KBM-7 (cell line): Measurements from ENCODE around the gene SYT9.

Source experiments
- DNase-seq: peaks from one replicate; pipeline ENCODE4 v3.0.0-alpha.2; 2015
- in situ Hi-C: fragments of 300-500 bp; cut with MboI; formaldehyde crosslinking; loops from 2 replicates; pipeline ENCODE4 v1.14.3; 2020; ENCODE audit warnings: low sequenced_read_pairs, low pct_unique_long_range_greater_than_20kb, mixed read lengths

Gene SYT9

GRCh38 chr11:7448201-7448600 lies 196.5 kb downstream of the SYT9 start:
- in situ Hi-C loops: no loop called here
- no peak for DNase-seq

DNA sequence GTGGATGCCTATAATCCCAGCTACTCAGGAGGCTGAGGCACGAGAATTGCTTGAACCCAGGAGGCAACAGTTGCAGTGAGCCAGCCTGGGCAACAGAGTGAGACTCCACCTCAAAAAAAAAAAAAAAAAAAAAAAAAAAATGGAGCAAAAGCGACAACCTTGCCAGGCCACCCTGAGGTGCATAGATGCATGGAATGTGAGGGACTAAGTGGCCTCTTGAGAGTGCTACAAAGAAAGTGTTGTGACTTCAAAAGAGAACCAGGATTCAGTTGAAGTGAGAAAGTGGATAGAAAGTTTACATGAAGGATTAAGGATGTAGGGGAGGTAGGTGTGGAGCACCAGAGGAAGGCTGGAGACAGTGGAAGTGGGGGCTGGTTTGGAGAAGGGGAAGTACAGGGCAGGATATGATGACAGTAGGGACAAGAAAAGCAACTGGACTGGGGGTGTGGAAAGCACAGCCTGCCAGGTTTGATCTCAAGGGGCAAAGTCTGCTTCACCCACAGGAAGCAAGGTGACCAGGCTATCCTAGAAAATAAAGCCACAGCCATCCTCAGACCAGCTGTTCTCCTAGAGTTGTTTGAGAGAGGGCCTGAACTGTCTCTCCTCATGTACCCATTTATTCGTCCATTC lies 197.6 kb downstream of the SYT9 start:
- in situ Hi-C loops: no loop called here
- DNase-seq: peak; percentile 27

DNA sequence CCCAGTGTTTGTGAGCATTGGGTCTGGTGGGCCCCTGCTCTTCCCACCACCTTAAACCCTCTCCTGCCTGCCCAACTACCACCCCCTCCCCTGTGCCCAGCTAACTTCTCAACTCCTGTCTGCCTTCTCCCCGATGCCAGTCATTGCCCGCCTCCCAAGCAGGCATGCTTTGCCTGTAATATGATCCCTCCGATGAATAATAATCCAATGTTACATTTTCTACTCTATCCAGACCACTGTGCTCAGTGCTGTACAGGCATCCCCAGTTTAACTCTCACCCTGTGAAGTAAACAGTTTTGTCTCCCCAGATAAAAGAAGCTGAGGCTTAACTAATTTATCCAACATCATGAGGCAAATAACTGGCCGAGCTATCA lies 198.1 kb downstream of the SYT9 start:
- in situ Hi-C loops: no loop called here
- no peak for DNase-seq

GRCh38 chr11:7450836-7451235 lies 199.1 kb downstream of the SYT9 start:
- DNase-seq: no peak
- in situ Hi-C loops: no loop called here

DNA sequence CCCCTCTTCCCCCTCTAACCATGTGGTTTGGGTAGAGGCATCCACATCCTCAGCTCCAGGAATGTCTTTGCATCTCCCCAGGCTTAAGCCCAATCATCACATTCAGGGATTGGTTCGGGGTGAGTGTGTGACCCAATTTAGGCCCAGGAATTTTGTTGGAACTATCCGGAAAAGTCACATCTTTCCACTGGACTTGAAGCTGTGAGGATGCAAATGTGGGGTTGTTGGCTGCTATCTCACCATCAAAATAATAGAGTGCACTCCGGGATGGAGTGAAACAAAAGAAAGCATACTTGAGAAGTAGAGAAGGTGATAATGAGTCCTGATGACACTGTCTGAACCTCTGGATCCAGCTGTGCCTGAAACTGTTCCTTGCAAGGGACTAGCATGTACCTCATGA lies 199.8 kb downstream of the SYT9 start:
- in situ Hi-C loops: no loop called here
- no peak for DNase-seq

DNA sequence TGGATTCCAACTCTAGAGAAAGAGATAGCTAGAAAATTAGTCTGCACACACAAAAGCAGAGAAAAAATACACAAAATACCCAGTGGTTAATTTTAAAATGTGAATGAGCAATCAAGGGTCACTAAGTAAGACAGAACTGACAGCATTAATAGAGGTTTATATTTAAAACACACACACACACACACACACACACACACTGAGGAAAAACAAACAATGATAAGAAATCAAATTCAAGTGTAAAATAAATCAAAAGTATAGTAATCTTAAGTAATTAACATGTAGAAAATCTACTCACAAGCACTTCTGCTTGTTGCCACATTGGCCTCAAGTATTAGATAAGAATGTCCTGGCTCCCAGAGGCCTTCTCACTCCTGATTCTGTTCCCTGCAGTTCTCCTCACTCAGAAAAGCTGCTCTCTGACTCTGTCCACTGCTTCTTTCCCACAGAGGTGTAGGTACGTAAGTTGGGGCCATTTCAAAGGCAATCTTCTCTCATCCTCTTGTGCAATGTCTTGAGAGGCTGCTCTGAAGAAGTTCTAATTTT lies 200.3 kb downstream of the SYT9 start:
- in situ Hi-C loops: no loop called here
- DNase-seq: no peak

DNA sequence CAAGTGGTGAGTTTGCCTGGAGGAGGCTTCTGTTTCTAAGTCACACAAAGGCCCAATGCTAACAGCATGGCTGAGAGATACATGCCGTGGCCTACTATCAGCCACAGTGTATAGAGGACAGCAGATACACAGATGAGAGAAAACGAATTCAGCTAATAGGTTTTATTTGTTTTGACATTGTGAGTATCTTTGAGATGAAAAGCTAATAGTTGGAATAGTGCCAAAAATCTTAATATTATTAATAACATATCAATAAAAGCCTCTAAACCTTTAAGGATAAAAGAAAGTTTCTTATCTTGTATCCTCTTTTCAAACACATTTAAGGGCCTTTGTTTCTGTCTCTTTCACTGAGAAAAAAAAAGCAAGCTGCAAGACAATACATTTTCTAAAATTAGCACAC lies 203.2 kb downstream of the SYT9 start:
- no peak for DNase-seq
- in situ Hi-C loops: no loop called here

DNA sequence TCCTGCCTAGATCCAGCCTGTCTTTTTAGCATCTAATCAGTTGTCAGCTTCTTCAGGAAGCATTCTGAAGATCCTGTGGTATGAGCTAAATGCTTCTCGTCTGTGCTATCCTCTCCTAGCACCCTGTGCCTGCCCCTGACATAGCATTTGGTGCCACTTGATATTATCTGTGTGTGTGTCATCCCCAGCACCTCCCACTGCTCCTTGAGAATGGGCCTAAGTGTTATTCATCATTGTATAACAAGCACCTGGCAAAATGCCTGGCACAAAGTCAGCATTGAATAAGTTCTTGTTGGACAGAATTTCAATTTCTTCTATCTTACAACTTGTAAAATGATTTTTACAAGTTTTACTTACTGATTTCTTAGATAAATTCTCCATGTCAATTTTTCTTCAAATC lies 205.5 kb downstream of the SYT9 start:
- in situ Hi-C loops: no loop called here
- DNase-seq: no peak

DNA sequence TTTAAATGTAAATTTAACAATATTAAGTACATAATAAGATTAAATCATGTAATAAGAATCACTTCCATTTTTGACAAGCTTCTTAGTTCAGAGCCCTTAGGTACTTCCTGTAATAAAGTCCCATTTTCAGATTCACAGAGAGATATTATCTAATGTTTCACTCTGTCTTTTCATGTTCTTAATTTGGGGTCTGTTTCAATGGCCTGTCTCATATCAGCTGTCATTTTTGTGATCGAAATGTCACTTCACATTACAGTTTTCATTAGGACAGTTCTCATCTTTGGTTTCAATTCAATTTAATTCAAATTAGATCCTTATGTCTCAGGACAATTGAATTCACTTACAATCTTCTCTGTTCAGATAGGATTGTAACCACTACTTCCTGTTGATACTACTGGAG lies 211.0 kb downstream of the SYT9 start:
- in situ Hi-C loops: no loop called here
- no peak for DNase-seq

DNA sequence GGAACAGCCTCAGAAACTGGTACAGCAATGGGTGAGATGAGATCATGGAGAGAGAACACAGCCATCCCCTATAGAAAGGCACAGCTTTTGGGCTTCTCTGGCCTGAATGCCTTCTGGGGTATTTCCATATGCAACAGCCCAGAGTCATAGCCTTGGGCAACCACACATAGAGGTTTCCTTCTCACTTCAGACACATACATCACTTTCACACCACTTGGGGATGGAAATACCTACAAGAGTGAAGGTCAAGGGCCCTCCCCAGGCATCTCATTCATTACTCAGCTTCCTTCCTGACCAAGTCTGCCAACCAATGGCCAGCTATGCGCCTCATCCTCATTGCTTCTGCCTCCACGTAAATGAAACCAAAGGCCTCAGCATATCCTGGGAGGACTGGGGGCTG lies 215.9 kb downstream of the SYT9 start:
- no peak for DNase-seq
- in situ Hi-C loops: no loop called here

- in situ Hi-C loops: no loop called here
- no peak for DNase-seq
Observed at GRCh38 chr11:7469351-7469865, 217.7 kb downstream of the SYT9 start.

- in situ Hi-C loops: no loop called here
Observed at GRCh38 chr11:7471071-7471470, 219.4 kb downstream of the SYT9 start.

DNA sequence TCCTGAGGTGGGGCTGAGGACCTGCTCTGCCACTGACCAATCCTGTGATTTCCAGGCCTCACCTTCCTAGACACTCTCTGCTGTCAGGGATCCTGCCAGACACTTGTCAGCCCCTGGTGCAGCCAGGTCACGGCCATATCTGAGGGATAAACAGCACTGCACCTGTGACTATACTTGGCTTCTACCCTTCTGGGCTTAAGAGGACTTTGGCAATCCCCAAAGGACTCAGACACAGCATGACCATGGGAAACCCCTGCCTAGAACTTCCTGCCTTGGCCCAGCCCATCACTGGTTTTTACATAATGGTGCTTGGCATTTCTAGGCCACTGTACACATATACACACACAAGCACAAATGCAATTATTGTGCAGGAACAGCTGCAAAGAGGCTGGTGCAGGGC lies 222.0 kb downstream of the SYT9 start:
- DNase-seq: no peak
- in situ Hi-C loops: no loop called here

More at GRCh38 chr11:7471071-7471470, 219.4 kb downstream of the SYT9 start:
- DNase-seq: no peak

- no peak for DNase-seq
- in situ Hi-C loops: no loop called here
Observed at GRCh38 chr11:7480113-7480512, 228.4 kb downstream of the SYT9 start.

DNA sequence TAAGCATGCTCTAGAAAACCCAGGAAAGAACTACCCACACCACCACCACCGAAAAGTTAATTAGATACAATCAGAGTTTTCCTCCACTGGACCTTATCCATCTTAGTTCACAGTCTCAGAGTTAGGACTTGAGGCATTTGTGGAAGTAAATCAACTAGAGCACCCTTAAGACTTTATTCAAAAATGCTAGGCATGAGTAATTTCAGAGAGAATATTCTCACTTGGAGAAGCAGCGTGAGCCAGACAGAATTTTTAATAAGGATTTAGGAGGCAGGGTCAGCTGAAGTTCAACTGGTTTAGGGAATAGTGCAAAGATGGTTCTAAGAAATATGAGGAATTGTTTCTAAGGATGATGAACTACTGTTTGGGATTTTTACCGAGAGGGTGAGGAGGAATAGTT lies 232.4 kb downstream of the SYT9 start:
- in situ Hi-C loops: no loop called here
- DNase-seq: no peak

DNA sequence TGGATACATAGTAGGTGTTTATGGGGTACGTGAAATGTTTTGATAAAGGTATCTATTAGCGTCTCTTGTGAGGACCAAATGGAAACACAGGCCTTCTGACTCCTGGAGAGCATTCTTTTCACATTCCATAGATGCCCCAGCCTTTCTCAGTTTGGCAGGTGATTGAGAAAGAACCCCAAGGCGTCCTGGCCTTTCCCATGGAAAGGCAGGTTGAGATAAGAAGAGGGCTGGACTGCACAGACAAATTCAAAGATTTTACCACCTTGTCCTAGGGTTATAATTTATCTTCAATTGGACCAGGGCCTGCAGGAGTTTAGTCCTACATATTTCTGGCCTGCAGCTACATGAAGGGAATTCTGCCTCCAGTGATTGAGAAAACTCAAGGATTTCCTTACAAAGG lies 232.9 kb downstream of the SYT9 start:
- DNase-seq: no peak
- in situ Hi-C loops: no loop called here

DNA sequence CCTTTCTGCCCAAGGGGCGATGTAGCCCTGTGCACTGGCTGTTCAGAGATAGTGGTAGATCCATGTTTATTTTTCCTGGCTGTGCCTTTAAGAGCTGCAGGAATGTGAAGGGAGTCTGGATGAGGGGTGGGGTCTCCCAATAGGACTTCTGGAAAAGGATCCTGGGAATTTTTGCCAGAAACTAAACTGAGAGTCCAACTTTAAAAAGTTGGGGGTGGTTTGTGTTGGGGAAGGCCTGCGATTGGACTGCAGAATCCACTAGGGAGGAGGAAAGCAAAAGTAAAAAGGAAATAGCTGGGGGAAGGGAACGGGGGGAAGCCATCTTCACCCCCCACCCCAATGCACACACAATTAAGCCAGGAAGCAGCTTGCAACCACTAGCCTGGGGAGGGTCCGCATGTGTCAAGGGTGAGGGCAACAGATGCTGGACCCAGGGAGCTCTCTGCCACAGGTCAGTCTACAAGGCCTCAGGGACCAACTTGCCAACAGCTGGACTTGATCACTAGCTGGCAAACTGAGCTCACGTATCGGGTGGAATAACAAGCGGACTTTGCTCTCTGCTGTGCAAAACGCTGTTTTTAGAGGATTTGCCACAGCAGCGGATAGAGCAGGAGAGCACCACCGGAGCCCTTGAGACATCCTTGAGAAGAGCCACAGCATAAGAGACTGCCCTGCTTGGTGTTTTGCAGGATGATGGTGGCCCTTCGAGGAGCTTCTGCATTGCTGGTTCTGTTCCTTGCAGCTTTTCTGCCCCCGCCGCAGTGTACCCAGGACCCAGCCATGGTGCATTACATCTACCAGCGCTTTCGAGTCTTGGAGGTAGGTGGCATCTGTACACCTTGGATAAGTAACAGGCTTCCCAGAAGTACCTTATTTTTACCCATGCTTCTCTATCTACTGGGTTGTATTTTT lies 233.7 kb downstream of the SYT9 start, which contains the start of gene OLFML1:
Gene OLFML1, plus strand, starts transcription at position 321 of the 912 bp plus-strand sequence. Its CDS starts 370 bp downstream, at position 691.
- in situ Hi-C loops: no loop called here
- DNase-seq: no peak

- in situ Hi-C loops: no loop called here
- DNase-seq: no peak
Observed at GRCh38 chr11:7486098-7486780, 234.5 kb downstream of the SYT9 start.

- DNase-seq: no peak
- in situ Hi-C loops: no loop called here
Observed at GRCh38 chr11:7486781-7487140, 235.1 kb downstream of the SYT9 start.

- in situ Hi-C loops: no loop called here
- no peak for DNase-seq
Observed at GRCh38 chr11:7487360-7487759, 235.7 kb downstream of the SYT9 start.
